NCI-H2081 treated with DMSO at 0.1 percent for 48 hours (cell line): ENCODE results near the gene GPM6B.

Experiments used
- DNase-seq: peaks from one replicate; lab custom pipeline; 2025; lab: John Stamatoyannopoulos, UW

GPM6B gene

DNA sequence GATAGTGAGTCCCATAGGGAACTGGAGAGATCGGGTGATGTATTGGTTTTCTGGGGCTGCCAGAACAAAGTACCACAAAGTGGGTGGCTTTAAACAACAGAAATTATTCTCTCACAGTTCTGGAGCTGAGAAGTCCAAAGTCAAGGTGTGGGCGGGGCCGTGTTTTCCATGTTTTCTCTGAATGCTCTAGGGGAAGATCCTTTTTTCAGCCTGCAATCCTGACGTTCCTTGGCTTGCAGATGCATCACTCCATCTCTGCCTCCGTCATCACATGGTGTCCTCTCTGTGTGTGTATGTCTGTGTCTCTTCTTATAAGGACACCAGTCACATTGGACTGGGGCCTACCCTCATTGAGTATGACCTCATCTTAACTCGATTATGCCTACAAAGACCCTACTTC, 7.9 kb upstream of the GPM6B start:
- DNase-seq = no peak

GRCh38 chrX:13821738-13822137, 4.8 kb upstream of the GPM6B start:
- no peak for DNase-seq

GRCh38 chrX:13816176-13816575, 717 bp downstream of the GPM6B start:
- no peak for DNase-seq

DNA sequence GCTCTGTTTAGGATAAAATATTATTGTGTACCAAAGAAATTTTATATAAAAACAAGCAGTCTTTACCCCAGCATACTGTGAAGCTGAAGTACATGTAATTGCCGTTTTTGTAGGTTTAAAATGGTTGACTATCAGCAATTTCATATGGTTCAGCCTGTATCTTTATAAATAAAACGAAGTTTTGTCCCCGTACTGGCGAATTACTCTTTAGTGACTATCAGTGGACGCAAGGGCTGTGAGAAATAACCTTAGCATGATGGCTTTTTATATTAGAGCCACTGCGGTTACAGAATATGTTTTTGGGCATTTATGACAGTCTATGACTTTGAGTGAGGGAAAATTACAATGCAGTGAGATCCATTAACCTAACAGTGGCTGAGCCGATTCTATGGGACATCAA, 1.2 kb downstream of the GPM6B start:
- DNase-seq = no peak

- no peak for DNase-seq
Measured at GRCh38 chrX:13808865-13809264, 8.0 kb downstream of the GPM6B start.

GRCh38 chrX:13808293-13808692, 8.6 kb downstream of the GPM6B start:
- peak; percentile 69 for DNase-seq

GRCh38 chrX:13805241-13805640, 11.7 kb downstream of the GPM6B start:
- DNase-seq = no peak

DNA sequence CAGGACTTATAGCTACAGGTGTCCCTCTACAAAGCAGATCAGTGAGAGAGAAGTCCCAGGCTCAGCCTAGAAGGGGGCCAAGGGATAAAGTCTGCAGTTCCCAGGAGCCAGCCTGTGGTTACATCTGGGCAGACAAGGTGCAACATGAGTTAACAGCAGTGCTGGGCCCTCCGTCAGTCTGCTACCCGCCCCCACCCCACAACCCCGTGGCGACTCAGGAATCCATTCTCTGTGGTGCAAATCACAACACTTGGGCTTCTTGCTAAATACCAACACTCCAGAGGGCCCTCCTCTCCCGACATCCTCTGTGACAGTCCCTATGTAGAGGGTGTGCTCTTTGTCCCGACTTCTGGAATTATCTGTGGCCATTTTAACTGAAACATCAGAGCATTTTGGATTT, 13.8 kb downstream of the GPM6B start:
- no peak for DNase-seq

DNA sequence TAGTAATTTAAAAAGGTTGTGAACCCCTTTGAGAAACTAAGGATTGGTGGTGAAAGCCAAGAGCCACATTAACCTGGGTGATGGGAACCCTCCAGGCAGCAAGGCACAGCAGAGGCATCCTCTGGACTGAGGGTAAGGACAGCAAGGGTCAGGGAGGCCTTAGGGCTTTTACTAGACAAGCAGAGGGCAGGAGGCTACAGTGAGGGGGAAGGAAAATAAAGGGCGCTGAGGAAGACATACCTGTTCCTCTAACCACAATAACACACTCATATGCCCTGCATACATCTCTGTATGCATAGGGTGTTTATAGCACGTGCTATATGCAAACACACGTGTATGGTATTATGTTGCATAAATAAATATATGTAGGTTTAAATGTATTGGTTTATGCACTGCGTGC, 18.7 kb downstream of the GPM6B start:
- no peak for DNase-seq

- DNase-seq = no peak
Measured at GRCh38 chrX:13797512-13797911, 19.4 kb downstream of the GPM6B start.

GRCh38 chrX:13794417-13794816, 22.5 kb downstream of the GPM6B start:
- no peak for DNase-seq

DNA sequence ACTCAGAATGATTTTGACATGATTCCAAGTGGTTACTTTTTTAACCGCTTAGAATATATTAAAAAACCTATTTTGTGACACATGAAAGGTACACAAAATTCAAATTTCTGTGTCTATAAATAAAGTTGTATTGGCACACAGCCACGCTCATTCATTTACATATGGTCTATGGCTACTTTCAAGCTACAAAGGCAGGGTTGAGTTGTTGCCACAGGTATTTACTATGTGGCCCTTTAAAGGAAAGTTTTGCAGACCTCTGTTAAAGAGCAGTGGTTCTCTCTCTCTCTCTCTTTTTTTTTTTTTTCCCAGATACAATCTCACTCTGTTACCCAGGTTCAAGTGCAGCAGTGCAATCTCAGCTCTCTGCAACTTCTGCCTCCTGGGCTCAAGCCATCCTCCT, 23.0 kb downstream of the GPM6B start:
- DNase-seq = no peak

DNA sequence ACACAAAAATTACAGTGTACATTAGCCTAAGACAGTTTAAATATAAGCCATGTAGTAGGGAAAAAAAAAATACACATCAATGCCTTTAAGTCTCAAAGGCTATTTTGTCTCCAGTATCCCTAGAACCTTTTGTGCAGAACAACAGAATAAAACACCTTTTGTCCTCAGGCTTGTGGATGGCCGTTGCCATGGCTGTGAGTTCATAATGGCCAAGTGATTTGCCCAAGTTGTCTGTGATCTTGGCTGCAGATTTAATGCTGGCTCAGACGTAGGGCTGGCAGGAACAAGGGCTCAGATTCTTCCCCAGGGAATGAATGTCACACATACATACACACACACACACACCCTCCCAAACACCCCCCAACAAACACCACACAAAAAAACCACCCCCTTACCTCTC, 25.3 kb downstream of the GPM6B start:
- no peak for DNase-seq

DNA sequence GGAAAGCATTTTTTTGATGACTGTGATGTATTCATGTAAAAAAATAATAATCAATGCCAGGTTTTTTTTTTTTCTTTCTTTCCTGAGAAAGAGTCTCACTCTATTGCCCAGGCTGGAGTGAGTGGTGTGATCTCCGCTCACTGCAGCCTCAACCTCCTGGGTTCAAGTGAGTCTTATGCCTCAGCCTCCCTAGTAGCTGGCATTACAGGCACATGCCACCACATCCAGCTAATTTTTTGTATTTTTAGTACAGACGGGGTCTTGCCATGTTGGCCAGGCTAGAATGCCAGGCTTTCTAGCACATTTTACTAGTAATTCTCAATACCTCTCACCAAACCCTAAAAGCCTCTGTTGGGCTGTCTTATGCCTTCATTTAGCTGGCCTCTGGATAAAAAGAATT, 25.7 kb downstream of the GPM6B start:
- DNase-seq = no peak

DNA sequence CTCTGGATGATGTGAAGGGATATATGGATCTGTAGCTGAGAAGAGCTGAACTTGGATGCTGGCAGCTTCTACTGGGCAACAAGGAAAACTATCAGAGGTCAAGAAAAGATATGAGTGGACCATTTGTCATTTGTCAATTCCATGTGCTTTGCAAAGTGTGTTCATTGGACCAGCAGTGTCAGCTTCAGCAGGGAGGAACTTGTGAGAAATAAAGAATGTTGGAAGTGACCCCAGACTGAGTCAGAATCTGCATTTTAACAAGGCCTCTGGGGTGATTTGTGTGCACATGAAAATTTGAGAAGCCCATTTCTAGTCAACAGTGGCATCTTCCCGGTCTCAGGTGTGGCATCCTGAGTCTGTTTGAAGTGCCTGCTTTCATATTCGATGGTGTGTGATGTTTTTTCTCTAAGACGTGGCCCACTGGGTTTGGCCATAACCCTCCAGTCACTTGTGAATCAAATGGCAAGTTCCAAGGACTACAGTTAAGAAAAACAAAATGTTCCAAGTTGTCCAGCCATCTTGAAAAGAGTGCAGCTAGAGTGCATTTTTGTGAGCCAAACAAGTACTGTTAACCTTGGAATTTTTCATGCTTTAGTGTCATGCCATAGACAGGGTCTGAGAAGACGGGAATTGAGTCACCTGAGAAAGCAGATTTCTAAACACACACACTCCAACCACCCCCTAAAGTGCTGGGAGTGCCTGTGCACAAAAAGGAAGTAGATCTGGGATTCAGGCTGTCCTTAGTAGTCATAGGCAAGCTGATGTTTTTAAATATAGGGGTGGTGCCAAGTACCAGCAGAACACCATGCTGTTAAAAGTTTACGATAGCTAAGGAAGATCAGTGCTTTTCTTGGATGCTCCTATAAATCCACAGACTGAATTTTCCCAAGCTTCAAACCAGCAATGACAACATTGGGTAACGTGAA, 26.4 kb downstream of the GPM6B start:
- no peak for DNase-seq

DNA sequence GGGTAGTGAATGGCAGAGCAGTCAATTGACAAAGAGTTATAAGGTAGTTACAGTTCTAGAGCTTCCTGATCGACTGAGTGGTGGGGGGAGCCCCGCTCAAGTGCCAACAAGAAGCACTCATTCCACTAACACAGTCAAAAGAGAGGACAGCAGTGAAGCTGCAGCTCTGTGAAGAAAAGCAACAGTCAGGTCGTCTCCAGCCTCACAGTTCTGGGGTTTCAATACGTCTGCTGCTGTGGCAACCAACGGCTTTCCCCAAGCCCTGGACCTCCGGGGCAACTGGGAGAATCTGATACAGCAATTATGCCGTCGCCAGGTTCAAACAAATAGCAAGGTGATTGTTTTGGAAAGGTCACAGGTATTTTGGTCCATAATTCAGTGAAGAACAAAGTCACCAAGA, 30.8 kb downstream of the GPM6B start:
- DNase-seq = no peak

DNA sequence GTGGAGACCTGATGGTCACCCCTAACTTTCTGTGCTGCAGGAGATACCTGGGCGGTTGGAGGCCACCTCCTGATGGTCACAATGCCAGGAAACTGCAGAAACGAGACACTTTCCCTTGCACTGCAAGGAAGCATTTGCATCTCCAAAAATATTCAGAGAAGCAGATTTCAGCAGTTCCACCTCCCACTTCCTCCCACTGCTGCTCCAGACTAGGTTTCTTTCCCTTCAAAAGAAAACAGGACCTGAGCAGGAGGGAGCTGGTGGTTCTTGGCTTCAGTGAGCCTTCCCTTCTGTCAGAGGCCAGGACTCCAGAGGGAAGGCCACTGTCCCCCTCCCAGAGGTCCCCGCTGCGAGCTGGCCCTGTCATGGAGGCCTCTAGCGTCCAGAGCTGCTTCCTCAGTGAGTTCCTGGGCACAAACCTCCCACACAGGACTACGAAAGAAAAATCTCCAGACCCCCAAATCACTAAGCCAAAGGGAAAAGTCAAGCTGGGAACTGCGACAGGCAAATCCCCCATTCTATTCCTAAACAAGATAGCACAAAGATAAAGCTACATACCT, 35.9 kb downstream of the GPM6B start:
- no peak for DNase-seq

DNA sequence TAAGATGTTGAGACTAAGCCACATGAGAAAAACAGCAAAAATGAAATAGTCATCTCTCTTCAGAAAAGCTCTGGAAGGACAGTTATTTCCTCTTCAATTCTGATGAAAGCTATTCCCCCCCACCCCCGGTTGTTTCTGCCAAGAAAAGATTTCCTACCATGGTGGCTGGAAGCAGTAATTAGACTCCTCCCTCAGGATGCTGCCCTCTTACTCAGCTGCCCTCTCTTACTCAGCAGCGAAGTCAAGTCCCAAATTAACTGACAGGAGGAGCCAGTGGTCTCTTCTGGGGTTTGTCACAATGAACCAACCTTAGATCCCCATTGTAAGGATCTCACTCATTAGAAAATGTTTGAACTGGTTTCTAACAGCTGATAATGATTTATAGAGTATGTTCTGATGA, 38.0 kb downstream of the GPM6B start:
- no peak for DNase-seq

DNA sequence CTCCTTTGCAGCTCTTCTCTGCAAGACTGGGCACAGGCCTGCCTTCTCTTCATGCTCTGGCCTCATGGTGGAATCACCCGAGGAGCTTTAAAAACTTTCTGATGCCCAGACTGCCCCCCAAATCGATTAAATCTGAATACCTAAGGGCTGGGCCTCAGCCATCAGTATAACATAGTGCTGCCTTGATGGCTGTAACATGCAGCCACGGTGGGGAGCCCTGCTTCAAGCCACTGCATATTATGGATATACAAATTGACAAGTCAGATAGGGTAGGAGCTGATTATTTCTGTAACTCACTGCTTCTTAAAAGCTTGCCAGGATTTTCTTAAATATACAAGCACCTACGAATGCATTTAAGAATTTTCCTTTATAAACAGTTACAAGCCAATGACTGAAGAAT, 40.5 kb downstream of the GPM6B start:
- no peak for DNase-seq

DNA sequence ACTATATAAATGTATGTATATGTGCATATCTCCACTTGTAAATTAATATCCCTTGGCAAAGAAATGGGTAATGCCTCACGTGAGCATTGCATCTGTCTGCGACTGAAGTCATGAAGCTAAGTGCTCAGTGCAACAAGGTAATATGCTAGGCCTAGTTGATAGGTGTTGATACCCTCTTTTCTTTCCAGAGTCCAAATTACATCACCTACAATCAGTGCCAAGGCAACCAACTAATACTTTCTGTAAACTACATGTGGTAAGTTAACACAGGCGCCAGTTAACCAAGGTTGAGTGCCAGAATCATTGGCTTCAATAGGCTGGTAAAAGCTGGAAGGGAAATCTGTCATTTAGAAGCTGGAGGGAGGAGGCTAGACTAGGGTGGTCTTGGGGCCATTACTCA, 41.1 kb downstream of the GPM6B start:
- DNase-seq = no peak

- no peak for DNase-seq
Measured at GRCh38 chrX:13774696-13775095, 42.2 kb downstream of the GPM6B start.

GRCh38 chrX:13770013-13770535, 46.8 kb downstream of the GPM6B start:
- no peak for DNase-seq

- no peak for DNase-seq
Measured at GRCh38 chrX:13768939-13769338, 48.0 kb downstream of the GPM6B start.

DNA sequence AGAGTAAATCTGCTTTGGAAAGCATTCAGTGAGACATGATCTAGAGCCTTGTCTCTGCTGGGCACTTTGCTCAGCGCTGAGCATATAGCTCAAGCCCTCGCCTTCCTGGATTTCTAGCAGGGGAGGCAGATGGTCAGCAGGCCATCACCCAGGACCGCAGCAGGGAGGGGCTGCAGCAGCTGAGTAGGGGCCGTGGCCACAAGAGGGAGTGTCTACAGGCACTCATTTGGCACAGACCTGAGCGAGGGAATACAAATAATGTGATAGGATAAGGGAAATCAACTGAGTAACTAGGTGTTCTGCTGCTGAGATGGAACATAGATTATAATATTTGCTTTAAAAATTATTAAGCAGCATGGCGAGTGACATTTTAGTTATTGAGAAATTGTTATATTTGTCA, 52.1 kb downstream of the GPM6B start:
- no peak for DNase-seq
